Measurements from ENCODE around the gene AGBL1. TPM values are rescaled to one million over a fixed set of nuclear protein-coding genes. Genes with fewer than 3 reads are reported as not detected.

Gene AGBL1
- total RNA-seq, 1 donor from 2014 or later: not detected

DNA sequence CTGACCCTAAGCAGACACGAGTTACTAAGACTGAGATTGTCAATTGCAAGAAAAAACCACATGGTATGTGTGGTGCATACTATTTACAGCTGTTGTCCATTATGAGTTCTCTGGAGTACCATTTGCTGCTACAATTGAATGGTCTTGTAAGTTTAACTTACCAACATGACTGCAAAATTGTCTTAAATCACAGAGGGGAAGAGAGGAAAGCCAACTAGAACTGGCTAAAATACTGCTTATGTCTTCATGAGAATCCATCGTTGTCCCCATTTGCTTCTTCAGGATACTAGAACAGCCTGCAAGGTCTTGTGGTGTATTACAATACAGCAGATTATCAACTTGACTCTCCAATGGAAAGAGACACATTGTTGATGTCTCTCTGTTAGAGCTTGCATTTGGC is 313.2 kb downstream of the AGBL1 start:
- Mint-ChIP-seq H3K27ac (ENCODE audit: unreplicated experiment) (no peak overlapping the region), H3K36me3 (ENCODE audit: unreplicated experiment) (no peaks in the 10 kb centered on the region), H3K9me3 (ENCODE audit: unreplicated experiment) (peaks cover 13% of the 10 kb centered on the region), H3K4me1 (ENCODE audit: unreplicated experiment) (no peaks in the 10 kb centered on the region), H3K4me3 (ENCODE audit: unreplicated experiment) (no peak overlapping the region), H3K27me3 (ENCODE audit: unreplicated experiment) (no peaks in the 10 kb centered on the region)
- DNase-seq (ENCODE audit: extremely low spot score, unreplicated experiment): no peak
- TF ChIP-seq, protein P1, sequence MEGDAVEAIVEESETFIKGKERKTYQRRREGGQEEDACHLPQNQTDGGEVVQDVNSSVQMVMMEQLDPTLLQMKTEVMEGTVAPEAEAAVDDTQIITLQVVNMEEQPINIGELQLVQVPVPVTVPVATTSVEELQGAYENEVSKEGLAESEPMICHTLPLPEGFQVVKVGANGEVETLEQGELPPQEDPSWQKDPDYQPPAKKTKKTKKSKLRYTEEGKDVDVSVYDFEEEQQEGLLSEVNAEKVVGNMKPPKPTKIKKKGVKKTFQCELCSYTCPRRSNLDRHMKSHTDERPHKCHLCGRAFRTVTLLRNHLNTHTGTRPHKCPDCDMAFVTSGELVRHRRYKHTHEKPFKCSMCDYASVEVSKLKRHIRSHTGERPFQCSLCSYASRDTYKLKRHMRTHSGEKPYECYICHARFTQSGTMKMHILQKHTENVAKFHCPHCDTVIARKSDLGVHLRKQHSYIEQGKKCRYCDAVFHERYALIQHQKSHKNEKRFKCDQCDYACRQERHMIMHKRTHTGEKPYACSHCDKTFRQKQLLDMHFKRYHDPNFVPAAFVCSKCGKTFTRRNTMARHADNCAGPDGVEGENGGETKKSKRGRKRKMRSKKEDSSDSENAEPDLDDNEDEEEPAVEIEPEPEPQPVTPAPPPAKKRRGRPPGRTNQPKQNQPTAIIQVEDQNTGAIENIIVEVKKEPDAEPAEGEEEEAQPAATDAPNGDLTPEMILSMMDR (IDR thresholded peaks at IDR 0.05): no peak

DNA sequence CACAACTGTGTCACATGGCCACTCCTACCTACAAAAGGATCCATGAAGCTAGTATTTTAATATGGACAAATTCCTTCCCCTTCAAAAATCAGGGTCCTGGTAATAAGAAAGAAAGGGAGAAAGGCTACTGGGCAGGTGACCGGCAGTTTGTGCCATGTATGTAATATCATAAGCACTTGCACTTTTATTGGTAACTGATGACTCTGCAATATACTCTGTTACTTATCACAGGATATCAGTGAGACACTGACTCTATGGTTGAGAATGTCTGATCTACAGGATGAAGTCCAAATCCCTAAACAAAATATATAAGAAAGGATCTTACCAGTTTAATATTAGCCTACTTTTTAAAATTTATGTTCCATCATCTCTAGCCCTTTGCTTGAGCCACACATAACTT is 315.2 kb downstream of the AGBL1 start:
- peaks cover 20% of the 10 kb centered on the region for H3K9me3 Mint-ChIP-seq (ENCODE audit: unreplicated experiment)
- H3K4me3 Mint-ChIP-seq (ENCODE audit: unreplicated experiment): no peak overlapping the region
- TF ChIP-seq, protein P1 (IDR thresholded peaks at IDR 0.05): no peak
- H3K27me3 Mint-ChIP-seq (ENCODE audit: unreplicated experiment): no peaks in the 10 kb centered on the region
- no peaks in the 10 kb centered on the region for H3K4me1 Mint-ChIP-seq (ENCODE audit: unreplicated experiment)
- H3K27ac Mint-ChIP-seq (ENCODE audit: unreplicated experiment): no peak overlapping the region
- no peaks in the 10 kb centered on the region for H3K36me3 Mint-ChIP-seq (ENCODE audit: unreplicated experiment)
- DNase-seq (ENCODE audit: extremely low spot score, unreplicated experiment): no peak

DNA sequence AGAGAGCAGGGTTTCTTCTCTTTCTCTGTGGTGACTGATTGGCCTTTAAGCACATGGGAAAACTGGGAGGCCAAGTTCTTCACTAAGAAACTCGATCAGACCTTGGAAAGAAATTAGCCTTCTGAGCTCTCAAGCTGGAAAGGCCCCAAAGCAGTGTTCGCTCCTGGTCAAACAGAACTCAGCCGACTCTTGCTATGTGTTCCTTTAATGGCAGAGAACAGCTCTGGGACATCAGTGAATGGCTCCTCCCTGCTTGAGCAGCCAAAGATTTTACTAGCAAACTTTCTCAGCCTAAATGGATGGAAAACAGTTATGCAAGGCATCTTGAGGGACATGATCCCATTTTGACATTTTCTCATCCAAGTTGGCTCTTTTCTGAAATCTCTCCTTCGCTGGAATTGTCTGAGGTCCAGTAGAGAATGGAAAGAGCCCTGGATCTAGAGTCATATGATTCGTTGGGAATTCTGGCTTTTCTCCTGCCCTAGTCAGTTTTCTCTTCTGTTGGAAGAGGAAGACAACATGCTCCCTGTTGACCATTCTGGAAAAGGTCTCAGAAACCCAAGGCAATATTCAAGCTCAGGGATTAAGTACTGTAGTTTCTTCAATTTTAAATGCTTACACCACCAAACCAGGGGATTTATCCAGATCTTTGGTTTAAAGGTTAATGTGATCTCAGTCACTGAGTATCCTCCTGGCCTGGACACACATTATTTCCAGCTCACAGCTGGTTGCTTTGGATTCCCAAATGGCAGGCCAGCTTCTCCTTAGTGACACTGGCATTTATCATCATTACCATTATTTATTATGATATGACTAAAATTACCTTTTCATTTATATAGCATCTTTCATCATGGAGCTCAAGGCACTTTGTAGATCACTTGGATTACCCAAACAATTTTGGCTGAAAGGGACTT is 319.6 kb downstream of the AGBL1 start:
- H3K4me3 Mint-ChIP-seq (ENCODE audit: unreplicated experiment): no peak overlapping the region
- H3K36me3 Mint-ChIP-seq (ENCODE audit: unreplicated experiment): no peaks in the 10 kb centered on the region
- H3K27me3 Mint-ChIP-seq (ENCODE audit: unreplicated experiment): no peaks in the 10 kb centered on the region
- H3K27ac Mint-ChIP-seq (ENCODE audit: unreplicated experiment): no peak overlapping the region
- TF ChIP-seq, protein P1 (IDR thresholded peaks at IDR 0.05): no peak
- DNase-seq (ENCODE audit: extremely low spot score, unreplicated experiment): no peak
- H3K9me3 Mint-ChIP-seq (ENCODE audit: unreplicated experiment): peaks cover 41% of the 10 kb centered on the region
- no peaks in the 10 kb centered on the region for H3K4me1 Mint-ChIP-seq (ENCODE audit: unreplicated experiment)

DNA sequence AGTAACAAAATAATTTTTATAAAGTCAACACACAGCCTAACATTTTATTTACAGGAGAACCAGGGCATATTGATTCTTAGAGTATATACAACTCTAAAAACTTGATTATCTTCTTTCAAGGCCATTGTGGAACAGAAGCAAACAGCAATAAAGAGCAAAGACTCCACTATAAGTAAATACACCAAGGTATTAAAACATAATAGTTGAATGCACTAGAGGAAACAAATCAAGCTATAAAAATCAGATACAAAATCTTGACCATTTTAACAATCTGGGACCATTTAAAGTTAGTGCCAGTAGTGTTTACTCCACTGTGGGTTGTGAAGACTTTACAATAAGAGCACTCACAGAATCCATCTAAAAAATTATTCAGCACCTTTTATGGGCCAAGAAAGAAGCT is 323.6 kb downstream of the AGBL1 start:
- Mint-ChIP-seq H3K27me3 (ENCODE audit: unreplicated experiment) (no peaks in the 10 kb centered on the region), H3K9me3 (ENCODE audit: unreplicated experiment) (peaks cover 41% of the 10 kb centered on the region), H3K27ac (ENCODE audit: unreplicated experiment) (no peak overlapping the region), H3K36me3 (ENCODE audit: unreplicated experiment) (no peaks in the 10 kb centered on the region), H3K4me3 (ENCODE audit: unreplicated experiment) (no peak overlapping the region), H3K4me1 (ENCODE audit: unreplicated experiment) (no peaks in the 10 kb centered on the region)
- DNase-seq (ENCODE audit: extremely low spot score, unreplicated experiment): no peak
- TF ChIP-seq, protein P1 (IDR thresholded peaks at IDR 0.05): no peak

DNA sequence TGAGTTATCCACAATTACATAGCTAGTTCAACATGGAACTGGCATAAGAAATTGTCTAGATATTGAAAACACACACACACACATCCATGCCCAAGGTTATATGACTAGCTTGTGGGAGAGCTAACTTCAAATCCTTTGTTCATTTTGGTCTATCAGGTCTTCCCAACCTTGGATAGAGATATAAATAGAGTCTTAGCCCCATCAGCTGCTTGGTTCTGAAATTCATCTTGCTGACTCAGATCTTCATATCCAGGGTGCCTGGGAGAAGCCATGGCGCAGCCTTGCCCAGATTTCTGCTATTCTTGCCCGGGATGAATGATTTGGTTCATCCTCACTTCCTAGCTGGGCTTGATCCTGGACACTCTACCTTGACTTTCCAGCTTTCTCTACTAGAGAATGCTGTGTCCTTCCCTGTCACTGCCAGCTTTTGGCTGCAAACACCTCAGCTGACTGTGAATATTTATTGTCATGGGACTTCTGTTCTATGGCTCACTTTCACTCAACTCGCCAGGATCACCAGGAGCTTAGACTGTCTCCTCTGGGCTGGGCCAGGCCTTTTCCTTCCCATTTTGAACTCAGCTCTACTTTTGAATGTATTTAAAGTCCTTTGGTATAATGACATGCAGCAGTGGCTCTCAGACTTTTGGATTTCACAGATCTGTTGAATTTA is 324.4 kb downstream of the AGBL1 start:
- DNase-seq (ENCODE audit: extremely low spot score, unreplicated experiment): no peak
- H3K27me3 Mint-ChIP-seq (ENCODE audit: unreplicated experiment): no peaks in the 10 kb centered on the region
- H3K27ac Mint-ChIP-seq (ENCODE audit: unreplicated experiment): no peak overlapping the region
- H3K4me1 Mint-ChIP-seq (ENCODE audit: unreplicated experiment): no peaks in the 10 kb centered on the region
- no peak overlapping the region for H3K4me3 Mint-ChIP-seq (ENCODE audit: unreplicated experiment)
- TF ChIP-seq, protein P1 (IDR thresholded peaks at IDR 0.05): no peak
- H3K36me3 Mint-ChIP-seq (ENCODE audit: unreplicated experiment): no peaks in the 10 kb centered on the region
- peaks cover 35% of the 10 kb centered on the region for H3K9me3 Mint-ChIP-seq (ENCODE audit: unreplicated experiment)

Data from osteocyte (in vitro differentiated cells).